GM12892 (cell line): ENCODE measurements around the gene LOXHD1.

Experiments
- POLR2A ChIP-seq: IDR thresholded peaks from 2 replicates; pipeline ENCODE4 v1.6.1; 2011; ENCODE audit warnings: low read depth, low read length, control low read depth
- POLR2AphosphoS5 ChIP-seq: IDR thresholded peaks from 2 replicates; pipeline ENCODE4 v1.6.1; 2011; ENCODE audit warnings: low read depth, low read length, control low read depth
- TAF1 ChIP-seq: IDR thresholded peaks from 2 replicates; pipeline ENCODE4 v1.6.1; 2011; ENCODE audit warnings: low read depth, mild to moderate bottlenecking, control low read depth, low read length, borderline replicate concordance

DNA sequence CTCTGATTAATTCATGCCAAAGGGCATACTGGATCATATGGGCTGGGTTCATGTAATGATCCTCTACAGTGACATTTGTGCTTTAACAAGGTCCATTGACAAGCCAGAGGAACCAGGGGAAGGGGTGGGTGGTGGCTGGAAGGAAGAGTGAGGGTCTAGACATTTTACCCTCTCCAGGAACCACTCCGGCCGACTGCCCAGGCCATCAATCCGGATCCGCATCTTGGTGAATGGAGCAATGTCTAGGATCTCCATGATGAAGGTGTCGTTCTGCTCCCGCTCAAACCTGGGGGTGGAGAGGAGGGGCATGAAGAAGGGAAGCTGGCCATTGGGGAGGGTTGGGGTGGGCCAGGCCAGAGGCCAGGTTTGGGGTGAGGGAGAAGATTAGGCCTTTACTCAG, 147.5 kb downstream of the LOXHD1 start:
- no peak for TF ChIP-seq POLR2A
- no peak for TF ChIP-seq POLR2AphosphoS5
- no peak for TF ChIP-seq TAF1
